A673 (cell line): ENCODE measurements around the gene VWA7. TPM values are rescaled to one million over a fixed set of nuclear protein-coding genes. Genes with fewer than 3 reads are reported as not detected.
A peak's percentile ranks its signal among the peaks of the same experiment; 100 is the strongest.

ENCODE experiments used
- BruUV-seq: library from RNA; stranded (reverse); fragments of 400-500 nt; replicated peaks from 2 replicates; lab custom pipeline; 2021; lab: Mats Ljungman, UMichigan
- CTCF ChIA-PET: fragments of 300-600 bp; sonication (Branson Sonifier 250); formaldehyde crosslinking; loops from one replicate; lab custom pipeline; 2022; ENCODE audit warnings: antibody characterized with exemption; lab: Charles Lee
- POLR2A ChIA-PET: fragments of 300-600 bp; sonication (Branson Sonifier 250); formaldehyde crosslinking; loops from one replicate; lab custom pipeline; 2022; ENCODE audit warnings: antibody characterized with exemption; ENCODE audit not compliant: low non-redundant PET; lab: Charles Lee
- DNase-seq: peaks from one replicate; pipeline ENCODE4 v3.0.0-alpha.2; 2015; ENCODE audit warnings: low spot score
- H3K27ac ChIP-seq: fragments of 200-600 bp; sonication (generic); 2 replicates; pipeline ENCODE4 v1.5.1; 2016; ENCODE audit warnings: mixed run types, low read depth, mild to moderate bottlenecking, mixed read lengths, antibody characterized with exemption, low read length; ENCODE audit not compliant: poor library complexity, severe bottlenecking
- H3K27me3 ChIP-seq: fragments of 200-600 bp; sonication (generic); replicated peaks from 2 replicates; pipeline ENCODE4 v1.6.1; 2017; ENCODE audit warnings: mixed run types, low read depth, mild to moderate bottlenecking, mixed read lengths, antibody characterized with exemption, low read length; ENCODE audit not compliant: insufficient read depth, poor library complexity
- H3K36me3 ChIP-seq: fragments of 200-600 bp; sonication (generic); 2 replicates; pipeline ENCODE4 v1.6.1; 2016; ENCODE audit warnings: mixed run types, mild to moderate bottlenecking, mixed read lengths, antibody characterized with exemption, low read length; ENCODE audit not compliant: insufficient read depth, poor library complexity, severe bottlenecking
- H3K4me1 ChIP-seq: fragments of 200-600 bp; sonication (generic); 2 replicates; pipeline ENCODE4 v1.6.1; 2017; ENCODE audit warnings: mixed run types, mild to moderate bottlenecking, mixed read lengths, antibody characterized with exemption, low read length; ENCODE audit not compliant: insufficient read depth, poor library complexity, severe bottlenecking
- H3K4me3 ChIP-seq: fragments of 200-600 bp; sonication (generic); 2 replicates; pipeline ENCODE4 v1.5.1; 2016; ENCODE audit warnings: low read depth, mixed run types, mild to moderate bottlenecking, mixed read lengths, low read length; ENCODE audit not compliant: poor library complexity, severe bottlenecking
- H3K9me3 ChIP-seq: fragments of 200-600 bp; sonication (generic); 2 replicates; pipeline ENCODE4 v1.6.1; 2016; ENCODE audit warnings: mixed run types, low read depth, mild to moderate bottlenecking, mixed read lengths, antibody characterized with exemption, low read length; ENCODE audit not compliant: poor library complexity, severe bottlenecking
- CTCF ChIP-seq: fragments of 300-800, 200-600 bp; sonication (generic); conservative IDR thresholded peaks from 2 replicates; pipeline ENCODE4 v1.5.1; 2017; ENCODE audit warnings: low read depth, mild to moderate bottlenecking, antibody characterized with exemption, low read length, moderate library complexity, mixed read lengths
- EZH2 ChIP-seq: fragments of 200-600 bp; sonication (generic); IDR thresholded peaks from 2 replicates; pipeline ENCODE4 v1.6.1; 2017; ENCODE audit warnings: borderline replicate concordance, low read depth, mild to moderate bottlenecking, mixed read lengths, antibody characterized with exemption, low read length; ENCODE audit not compliant: poor library complexity, severe bottlenecking
- intact Hi-C: fragments of 100-400 bp; cut with micrococcal nuclease; formaldehyde crosslinking; loops from one replicate; pipeline ENCODE4 v1.10.0; 2022; ENCODE audit not compliant: unreplicated experiment
- total RNA-seq: library from RNA; stranded (reverse); gene quantifications from 2 replicates; pipeline ENCODE4 v1.2.3, GENCODE V29; 2021

The VWA7 gene
- total RNA-seq, 1 experiment from 2014 or later: 2.8 TPM

GRCh38 chr6:31797588-31797987 is 20.5 kb upstream of the VWA7 start:
- ChIA-PET POLR2A (no interaction called here), CTCF (no interaction called here)
- peaks cover 34% of the 10 kb centered on the region for H3K36me3 ChIP-seq
- intact Hi-C loops: no loop called here
- no peak overlapping the region for H3K27ac ChIP-seq
- BruUV-seq: no TSS peak
- TF ChIP-seq EZH2 (no peak), CTCF (no peak)
- peaks cover 11% of the 10 kb centered on the region for H3K4me1 ChIP-seq
- H3K27me3 ChIP-seq: no peaks in the 10 kb centered on the region
- DNase-seq: no peak
- no peak overlapping the region for H3K4me3 ChIP-seq
- no peaks in the 10 kb centered on the region for H3K9me3 ChIP-seq

GRCh38 chr6:31796993-31797385 is 19.9 kb upstream of the VWA7 start:
- H3K4me1 ChIP-seq: peaks cover 11% of the 10 kb centered on the region
- DNase-seq: no peak
- ChIA-PET POLR2A (no interaction called here), CTCF (interaction anchor here (1.2 kb wide), 1 partner anchor 17 kb away, joined by 5 read pairs; no protein-coding TSS in a partner anchor)
- TF ChIP-seq EZH2: no peak
- TF ChIP-seq CTCF: no peak
- no peaks in the 10 kb centered on the region for H3K9me3 ChIP-seq
- intact Hi-C loops: no loop called here
- H3K27ac ChIP-seq: peak overlapping the region; percentile 99
- BruUV-seq: no TSS peak
- H3K27me3 ChIP-seq: no peaks in the 10 kb centered on the region
- no peak overlapping the region for H3K4me3 ChIP-seq
- peaks cover 38% of the 10 kb centered on the region for H3K36me3 ChIP-seq

GRCh38 chr6:31795616-31796298 is 18.6 kb upstream of the VWA7 start, which contains the start of gene VARS1:
TSS of gene VARS1 (minus strand) at chr6:31795752. CDS start at chr6:31795217, 535 bp downstream.
- Histone ChIP-seq H3K4me1 (peaks cover 11% of the 10 kb centered on the region), H3K27me3 (no peaks in the 10 kb centered on the region), H3K27ac (peak within 1 kb of the TSS; percentile 99), H3K4me3 (peak within 1 kb of the TSS; percentile 84), H3K9me3 (no peaks in the 10 kb centered on the region), H3K36me3 (peaks cover 44% of the 10 kb centered on the region)
- DNase-seq: peak; percentile 90
- BruUV-seq: no TSS peak
- ChIA-PET POLR2A (interaction anchor here (0.6 kb wide), 1 partner anchor 19 kb away, joined by 4 read pairs; the partner anchor contains the start of genes HSPA1A and HSPA1L), CTCF (interaction anchor here (0.7 to 1.3 kb wide), 3 partner anchors 11 to 175 kb away, joined by 3 to 6 read pairs (median 5); partner anchors contain the start of gene LSM2)
- intact Hi-C loops: no loop called here
- TF ChIP-seq EZH2: no peak
- peak; percentile 74 for TF ChIP-seq CTCF
